Neutrophil (primary cell): ENCODE data around the gene LRRC7.

Source experiments
- H3K27ac ChIP-seq: fragments of 200-600 bp; sonication (generic); 2 replicates; pipeline ENCODE4 v1.5.1; 2016; ENCODE audit warnings: mild to moderate bottlenecking, moderate library complexity
- H3K27me3 ChIP-seq: fragments of 200-600 bp; sonication (generic); 2 replicates; pipeline ENCODE4 v1.6.0; 2016; ENCODE audit warnings: mild to moderate bottlenecking
- H3K36me3 ChIP-seq: fragments of 200-600 bp; sonication (generic); 2 replicates; pipeline ENCODE4 v1.5.1; 2017
- H3K4me1 ChIP-seq, 2 experiments: fragments of 200-600 bp in 1 of 2; sonication (generic) in 1 of 2; 1 replicate in 1 of 2; 2 replicates in 1 of 2; pipeline versions ENCODE4 v1.5.1 to v1.6.1; 2013 to 2016; ENCODE audit warnings: low read depth in 1 of 2, low read length in 1 of 2, mild to moderate bottlenecking in 1 of 2, moderate library complexity in 1 of 2; ENCODE audit not compliant: control insufficient read depth in 1 of 2, insufficient read depth in 1 of 2
- H3K4me3 ChIP-seq, 2 experiments: fragments of 200-600 bp in 1 of 2; sonication (generic) in 1 of 2; 1 replicate in 1 of 2; 2 replicates in 1 of 2; pipeline ENCODE4 v1.5.1; 2013 to 2016; ENCODE audit warnings: low read depth in 1 of 2, low read length in 1 of 2, mild to moderate bottlenecking in 1 of 2, moderate library complexity in 1 of 2
- H3K9me3 ChIP-seq: fragments of 200-600 bp; sonication (generic); 2 replicates; pipeline ENCODE4 v1.5.1; 2016
- CTCF ChIP-seq: fragments of 200-600 bp; sonication (generic); IDR thresholded peaks from 2 replicates; pipeline ENCODE4 v1.5.1; 2016; ENCODE audit warnings: antibody characterized with exemption

The LRRC7 gene

GRCh38 chr1:70117046-70117445 is 549.3 kb downstream of the LRRC7 start:
- H3K4me1 ChIP-seq: no peaks in the 10 kb centered on the region
- no peak overlapping the region for H3K27ac ChIP-seq

GRCh38 chr1:70134148-70134547 is 566.4 kb downstream of the LRRC7 start:
- Histone ChIP-seq H3K27ac (no peak overlapping the region), H3K4me1 (no peaks in the 10 kb centered on the region), H3K27me3 (no peaks in the 10 kb centered on the region), H3K9me3 (no peaks in the 10 kb centered on the region), H3K4me3 (no peak overlapping the region), H3K36me3 (no peaks in the 10 kb centered on the region)
- TF ChIP-seq CTCF: no peak

More at GRCh38 chr1:70117046-70117445, 549.3 kb downstream of the LRRC7 start:
- Histone ChIP-seq H3K27me3 (no peaks in the 10 kb centered on the region), H3K4me3 (no peak overlapping the region), H3K9me3 (no peaks in the 10 kb centered on the region), H3K36me3 (no peaks in the 10 kb centered on the region)
- TF ChIP-seq CTCF: no peak

GRCh38 chr1:70140343-70140742 is 572.6 kb downstream of the LRRC7 start:
- H3K27me3 ChIP-seq: no peaks in the 10 kb centered on the region
- no peaks in the 10 kb centered on the region for H3K9me3 ChIP-seq
- no peaks in the 10 kb centered on the region for H3K4me1 ChIP-seq
- H3K4me3 ChIP-seq: no peak overlapping the region
- no peak overlapping the region for H3K27ac ChIP-seq
- TF ChIP-seq CTCF: no peak
- peaks cover 13% of the 10 kb centered on the region for H3K36me3 ChIP-seq

GRCh38 chr1:70140894-70141293 is 573.2 kb downstream of the LRRC7 start:
- Histone ChIP-seq H3K4me3 (no peak overlapping the region), H3K27me3 (no peaks in the 10 kb centered on the region), H3K36me3 (peaks cover 13% of the 10 kb centered on the region), H3K4me1 (no peaks in the 10 kb centered on the region), H3K27ac (no peak overlapping the region), H3K9me3 (no peaks in the 10 kb centered on the region)
- no peak for TF ChIP-seq CTCF

- Histone ChIP-seq H3K4me3 (no peak overlapping the region), H3K27ac (no peak overlapping the region), H3K27me3 (no peaks in the 10 kb centered on the region), H3K4me1 (no peaks in the 10 kb centered on the region), H3K36me3 (peaks cover 17% of the 10 kb centered on the region), H3K9me3 (no peaks in the 10 kb centered on the region)
- no peak for TF ChIP-seq CTCF
These were observed 574.4 kb downstream of the LRRC7 start for GRCh38 chr1:70142075-70142474.
